ENCODE results near the gene ZNF697.

GRCh38 chr1:119682141-119682540, 34.1 kb upstream of the ZNF697 start:
- TF ChIP-seq CTCF (IDR thresholded peaks at IDR 0.05) (no peak), EP300 (IDR thresholded peaks at IDR 0.05; ENCODE audit: low read depth) (no peak), POLR2A (IDR thresholded peaks at IDR 0.05) (no peak)

Data from transverse colon (tissue), 3 donors.